Ascending aorta (tissue), 2 donors: ENCODE results near the gene ZNF649. TPM values are rescaled to one million over a fixed set of nuclear protein-coding genes. Genes with fewer than 3 reads are reported as not detected.

Experiments
- DNase-seq, 2 donors: peaks; one replicate each; pipeline ENCODE4 v3.0.0-alpha.2; 2019; ENCODE audit warnings: low spot score in 2 of 2
- H3K27ac ChIP-seq, 2 donors: fragments of 200-600 bp; sonication (generic); one replicate each; pipeline ENCODE4 v1.5.1; 2016 to 2017; ENCODE audit warnings: mild to moderate bottlenecking in 1 of 2
- H3K27me3 ChIP-seq: fragments of 200-600 bp; sonication (generic); one replicate; pipeline ENCODE4 v1.5.1; 2017
- H3K36me3 ChIP-seq, 2 donors: fragments of 200-600 bp; sonication (generic); one replicate each; pipeline ENCODE4 v1.5.1; 2016
- H3K4me1 ChIP-seq, 2 donors: fragments of 200-600 bp; sonication (generic); one replicate each; pipeline ENCODE4 v1.5.1; 2016 to 2017; ENCODE audit warnings: mild to moderate bottlenecking in 1 of 2
- H3K4me3 ChIP-seq, 2 donors: fragments of 200-600 bp; sonication (generic); one replicate each; pipeline ENCODE4 v1.5.1; 2016 to 2017; ENCODE audit warnings: mild to moderate bottlenecking in 1 of 2
- H3K9me3 ChIP-seq, 2 donors: fragments of 200-600 bp; sonication (generic); one replicate each; pipeline ENCODE4 v1.5.1; 2016
- intact Hi-C: fragments of 100-400 bp; cut with DNase I; formaldehyde crosslinking; loops from one replicate; pipeline ENCODE4 v1.15.1; 2023
- total RNA-seq: library from RNA; depleted of rRNA; stranded (reverse); fragments of >200 nt; gene quantifications from one replicate; pipeline ENCODE4 v1.1.0, GENCODE V29; 2016
- TF ChIP-seq, protein P1 (sequence below), 3 experiments: fragments of 200-600 bp in 2 of 3; fragments of 450-650 bp in 1 of 3; sonication (generic) in 2 of 3; IDR thresholded peaks; one replicate each; pipeline ENCODE4 v1.5.1; 2016 to 2019; ENCODE audit warnings: antibody characterized with exemption in 3 of 3, mild to moderate bottlenecking in 1 of 3, moderate library complexity in 1 of 3

The ZNF649 gene
- total RNA-seq, 1 donor from 2014 or later, result 4.7 TPM

DNA sequence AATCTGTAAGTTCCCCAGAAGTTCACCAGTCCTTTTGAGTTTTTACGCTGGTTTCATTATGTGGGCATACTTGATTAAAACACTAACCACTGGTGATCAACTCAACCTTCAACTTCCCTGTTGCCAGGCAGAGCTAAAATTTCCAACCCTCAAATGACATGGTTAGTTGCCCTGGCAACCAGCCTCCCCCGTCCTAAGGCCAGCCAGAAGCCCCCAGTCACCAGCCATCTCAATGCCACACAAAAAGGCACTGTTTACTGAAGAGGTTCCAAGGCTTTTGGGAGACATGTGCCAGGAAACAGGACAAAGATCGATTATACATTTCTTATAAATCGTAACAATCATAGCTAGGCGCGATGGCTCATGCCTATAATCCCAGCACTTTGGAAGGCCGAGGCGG lies 1.6 kb downstream of the ZNF649 start:
- H3K4me3 ChIP-seq, result peak overlapping the region; percentile 76 to 79
- H3K4me1 ChIP-seq, result peaks cover 0 to 4% of the 10 kb centered on the region in 2 donors
- no peak overlapping the region for H3K27ac ChIP-seq
- intact Hi-C loops, result no loop called here
- no peaks in the 10 kb centered on the region for H3K27me3 ChIP-seq
- H3K36me3 ChIP-seq, result peaks cover 30 to 37% of the 10 kb centered on the region in 2 donors
- peaks cover 0 to 53% of the 10 kb centered on the region in 2 donors for H3K9me3 ChIP-seq
- TF ChIP-seq, protein P1, sequence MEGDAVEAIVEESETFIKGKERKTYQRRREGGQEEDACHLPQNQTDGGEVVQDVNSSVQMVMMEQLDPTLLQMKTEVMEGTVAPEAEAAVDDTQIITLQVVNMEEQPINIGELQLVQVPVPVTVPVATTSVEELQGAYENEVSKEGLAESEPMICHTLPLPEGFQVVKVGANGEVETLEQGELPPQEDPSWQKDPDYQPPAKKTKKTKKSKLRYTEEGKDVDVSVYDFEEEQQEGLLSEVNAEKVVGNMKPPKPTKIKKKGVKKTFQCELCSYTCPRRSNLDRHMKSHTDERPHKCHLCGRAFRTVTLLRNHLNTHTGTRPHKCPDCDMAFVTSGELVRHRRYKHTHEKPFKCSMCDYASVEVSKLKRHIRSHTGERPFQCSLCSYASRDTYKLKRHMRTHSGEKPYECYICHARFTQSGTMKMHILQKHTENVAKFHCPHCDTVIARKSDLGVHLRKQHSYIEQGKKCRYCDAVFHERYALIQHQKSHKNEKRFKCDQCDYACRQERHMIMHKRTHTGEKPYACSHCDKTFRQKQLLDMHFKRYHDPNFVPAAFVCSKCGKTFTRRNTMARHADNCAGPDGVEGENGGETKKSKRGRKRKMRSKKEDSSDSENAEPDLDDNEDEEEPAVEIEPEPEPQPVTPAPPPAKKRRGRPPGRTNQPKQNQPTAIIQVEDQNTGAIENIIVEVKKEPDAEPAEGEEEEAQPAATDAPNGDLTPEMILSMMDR (IDR thresholded peaks at IDR 0.05), result no peak
- DNase-seq, result no peak

DNA sequence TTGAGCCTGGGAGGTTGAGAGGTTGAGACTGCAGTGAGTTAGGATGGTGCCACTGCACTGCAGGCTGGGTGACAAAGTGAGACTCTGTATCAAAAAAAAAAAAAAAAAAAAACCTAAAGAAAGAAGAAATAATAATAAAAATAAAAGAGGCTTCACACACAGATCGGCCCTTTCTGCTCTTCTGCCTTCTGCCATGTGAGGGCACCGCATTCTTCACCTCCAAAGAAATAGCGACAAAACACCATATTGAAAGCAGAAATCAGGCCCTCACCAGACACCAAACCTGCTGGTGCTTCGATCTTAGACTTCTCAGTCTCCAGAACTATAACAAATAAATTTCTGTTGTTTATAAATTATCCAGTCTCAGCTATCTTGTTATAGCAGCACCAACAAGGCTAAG lies 3.0 kb downstream of the ZNF649 start:
- intact Hi-C loops, result no loop called here
- no peak for DNase-seq
- H3K36me3 ChIP-seq, result peaks cover 42 to 50% of the 10 kb centered on the region in 2 donors
- peaks cover 0 to 4% of the 10 kb centered on the region in 2 donors for H3K4me1 ChIP-seq
- TF ChIP-seq, protein P1 (IDR thresholded peaks at IDR 0.05), result no peak
- H3K27ac ChIP-seq, result no peak overlapping the region
- H3K9me3 ChIP-seq, result peaks cover 1 to 65% of the 10 kb centered on the region in 2 donors
- H3K27me3 ChIP-seq, result no peaks in the 10 kb centered on the region
- no peak overlapping the region for H3K4me3 ChIP-seq

DNA sequence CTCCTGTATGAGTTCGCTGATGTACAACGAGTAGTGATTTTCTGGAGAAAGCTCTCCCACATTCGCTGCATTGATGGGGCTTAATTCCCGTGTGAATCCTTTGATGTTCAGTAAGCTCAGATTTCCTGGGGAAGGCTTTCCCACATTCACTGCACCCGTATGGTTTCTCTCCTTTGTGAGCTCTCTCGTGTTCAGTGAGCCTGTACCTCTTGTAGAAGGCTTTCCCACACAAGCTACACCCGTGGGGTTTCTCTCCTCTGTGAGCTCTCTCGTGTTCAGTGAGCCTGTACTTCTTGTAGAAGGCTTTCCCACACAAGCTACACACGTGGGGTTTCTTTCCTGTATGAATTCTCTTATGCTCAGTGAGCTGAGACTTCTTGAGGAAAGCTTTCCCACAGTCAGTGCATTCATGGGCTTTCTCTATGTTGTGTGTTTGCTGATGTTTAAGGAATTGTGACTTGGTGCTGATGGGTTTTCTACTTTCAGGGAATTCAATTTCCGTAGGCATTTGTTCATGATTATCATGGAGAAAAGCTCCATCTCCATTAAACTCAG lies 13.5 kb downstream of the ZNF649 start:
- Histone ChIP-seq H3K27ac (no peak overlapping the region), H3K4me3 (no peak overlapping the region), H3K36me3 (peaks cover 62 to 74% of the 10 kb centered on the region in 2 donors), H3K27me3 (no peaks in the 10 kb centered on the region), H3K4me1 (no peaks in the 10 kb centered on the region), H3K9me3 (peaks cover 63 to 79% of the 10 kb centered on the region in 2 donors)
- no peak for DNase-seq
- TF ChIP-seq, protein P1 (IDR thresholded peaks at IDR 0.05), result no peak
- intact Hi-C loops, result no loop called here

DNA sequence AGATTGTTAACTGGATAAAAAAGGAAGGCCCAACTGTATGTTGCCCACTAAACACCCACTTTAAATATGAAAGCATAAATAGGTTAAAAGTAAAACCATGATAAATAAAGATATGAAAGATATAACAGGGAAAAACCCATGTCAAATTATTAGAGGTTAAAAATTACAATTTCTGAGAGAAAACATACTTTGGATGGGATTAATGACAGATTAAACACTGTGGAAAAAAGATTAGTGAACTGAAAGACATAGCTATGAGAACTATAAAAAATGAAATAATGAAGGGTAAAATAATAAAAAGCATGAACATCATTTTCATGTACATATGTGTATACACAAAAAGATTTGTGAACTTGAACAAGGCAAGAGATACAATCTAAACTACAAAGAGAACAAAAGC lies 14.9 kb downstream of the ZNF649 start:
- no peak for DNase-seq
- intact Hi-C loops, result loop anchor here (2.0 kb wide), 1 partner anchor 15 kb away; the partner anchor contains the start of gene ZNF649
- TF ChIP-seq, protein P1 (IDR thresholded peaks at IDR 0.05), result no peak
- Histone ChIP-seq H3K4me1 (no peaks in the 10 kb centered on the region), H3K36me3 (peaks cover 49 to 61% of the 10 kb centered on the region in 2 donors), H3K27me3 (no peaks in the 10 kb centered on the region), H3K4me3 (no peak overlapping the region), H3K9me3 (peaks cover 57 to 77% of the 10 kb centered on the region in 2 donors), H3K27ac (no peak overlapping the region)

DNA sequence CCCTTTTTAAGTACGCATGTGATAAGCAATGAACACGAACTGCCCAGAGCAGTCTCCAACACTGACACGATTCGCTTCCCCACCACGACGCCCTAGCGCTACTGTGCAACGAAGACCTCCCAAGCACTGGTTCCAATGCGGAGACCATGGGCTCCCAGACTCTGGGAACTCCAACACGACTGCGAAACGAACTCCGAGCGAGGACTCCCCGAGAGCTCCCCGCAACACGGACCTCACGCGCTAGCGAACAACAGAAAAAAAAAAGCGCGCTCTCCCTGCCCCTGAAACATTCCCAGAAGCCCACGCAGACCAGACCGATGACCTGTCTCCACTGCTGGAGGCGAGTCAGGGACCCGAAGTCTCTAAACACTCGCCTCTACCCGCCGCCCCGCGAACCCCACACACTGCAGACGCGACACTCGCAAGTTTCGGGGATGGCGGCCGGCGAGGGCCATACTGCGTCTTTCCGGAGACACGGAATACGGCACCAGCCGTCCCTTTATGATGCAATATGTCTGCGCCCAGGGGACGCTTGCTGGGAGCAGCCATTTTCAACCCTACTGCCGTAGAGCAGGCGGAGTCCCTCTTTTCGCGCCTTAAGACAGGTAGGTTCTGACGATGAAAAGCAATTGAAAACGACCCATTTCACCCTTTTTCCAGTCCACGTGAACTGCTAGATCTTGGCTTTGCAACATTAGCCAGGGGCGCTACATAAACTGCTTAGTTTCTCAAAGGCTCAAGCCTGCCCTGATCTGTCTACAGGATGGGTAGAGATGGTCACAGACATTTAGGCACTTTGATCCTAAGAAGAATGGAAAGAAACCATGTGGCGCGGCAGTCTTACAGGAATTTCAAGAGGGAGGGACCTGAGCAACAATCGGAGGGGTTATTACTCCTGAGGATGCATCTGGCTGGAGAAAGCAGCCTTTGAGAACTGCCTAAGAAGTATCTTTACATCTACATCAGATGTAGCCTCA lies 17.0 kb downstream of the ZNF649 start, which contains the start of gene ZNF577:
Gene ZNF577 (minus strand): TSS at position 430 of the 977 bp plus-strand sequence. CDS start 7,569 bp downstream, outside the sequence.
- peaks cover 40 to 56% of the 10 kb centered on the region in 2 donors for H3K9me3 ChIP-seq

More for the DNA sequence above, 17.0 kb downstream of the ZNF649 start, which contains the start of gene ZNF577:
- H3K36me3 ChIP-seq, result peaks cover 28 to 40% of the 10 kb centered on the region in 2 donors
- H3K27me3 ChIP-seq, result no peaks in the 10 kb centered on the region
- TF ChIP-seq, protein P1 (IDR thresholded peaks at IDR 0.05), result no peak
- no peaks in the 10 kb centered on the region for H3K4me1 ChIP-seq
- intact Hi-C loops, result loop anchor here (2.0 kb wide), 3 partner anchors 17 to 99 kb away; partner anchors contain the start of genes ZNF350, ZNF613 and ZNF649
- peak; percentile 53 to 93 for DNase-seq
- H3K4me3 ChIP-seq, result peak within 1 kb of the TSS; percentile 59 to 85
- H3K27ac ChIP-seq, result peak within 1 kb of the TSS; percentile 60 to 74
